ENCODE measurements around the gene C16orf87. TPM values are rescaled to one million over a fixed set of nuclear protein-coding genes. Genes with fewer than 3 reads are reported as not detected.
"Not testable (repeated sequence)": the region's sequence is repeated elsewhere in the genome, so short reads cannot be mapped to it uniquely, and the experiment has no call there.

C16orf87 gene
- total and polyA plus RNA-seq, 2 donors (not counting 1 experiment from before 2014, with no cell fraction given) = 3.4 to 11.3 TPM

DNA sequence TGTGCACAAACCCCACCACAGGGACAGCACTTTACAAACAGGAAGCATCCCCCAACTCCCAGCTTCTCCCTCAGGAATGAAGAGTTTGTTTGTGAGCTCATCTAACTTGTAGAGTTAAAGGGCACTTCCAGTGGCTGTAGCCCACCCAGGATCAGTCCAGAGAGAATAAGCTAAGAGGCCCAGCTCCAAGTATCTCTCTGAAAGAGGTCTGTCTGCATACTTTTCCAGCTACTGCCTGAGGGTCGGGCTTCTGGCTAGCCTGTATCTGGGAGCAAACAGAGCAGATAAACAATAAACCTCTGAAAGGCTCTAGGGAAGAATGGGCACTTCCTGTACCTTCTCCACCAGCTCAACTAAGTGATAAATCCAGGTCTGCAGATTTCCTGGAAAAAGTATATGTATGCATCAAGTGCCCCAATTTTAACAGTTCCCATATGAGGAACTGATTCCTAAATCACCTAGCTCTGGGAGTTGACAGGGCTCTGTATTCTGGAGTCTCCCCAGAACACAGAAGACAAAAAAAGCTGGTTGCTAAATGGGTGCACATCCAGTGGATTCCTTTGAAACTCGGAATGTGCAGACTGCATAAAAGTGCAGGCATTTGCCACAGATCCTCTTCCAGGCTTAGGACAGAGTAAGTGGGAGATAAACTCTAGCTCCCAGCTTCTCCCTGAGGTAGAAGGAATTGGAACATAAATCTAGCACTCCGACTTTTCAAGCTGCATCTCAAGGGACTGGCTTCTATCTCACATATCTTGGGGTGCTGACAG is 45.7 kb downstream of the C16orf87 start:
- TF ChIP-seq CTCF (IDR thresholded peaks at IDR 0.05) (no peak), EZH2 (IDR thresholded peaks at IDR 0.05; ENCODE audit: borderline replicate concordance, insufficient read depth, low read depth, low read length, poor library complexity, severe bottlenecking) (no peak)
- no peak overlapping the region for H3K4me3 ChIP-seq (ENCODE audit: control extremely low read depth in 1 of 5, extremely low read depth in 1 of 5, insufficient read depth in 1 of 5, low read depth in 2 of 5, low read length in 4 of 5)
- ATAC-seq (ENCODE audit: low read depth) = no peak
- Mint-ChIP-seq H3K9me3 (ENCODE audit: insufficient read depth) (peaks cover 6% of the 10 kb centered on the region), H3K4me1 (peaks cover 38% of the 10 kb centered on the region), H3K4me3 (no peak overlapping the region), H3K27ac (no peak overlapping the region), H3K27me3 (no peaks in the 10 kb centered on the region)
- H3K9me3 ChIP-seq (ENCODE audit: control extremely low read depth in 1 of 3, control insufficient read depth in 2 of 3, insufficient read depth in 1 of 3, low read length in 2 of 3) = peaks cover 5 to 17% (median 14%) of the 10 kb centered on the region in 3 donors
- no peak overlapping the region for H3K27ac ChIP-seq (ENCODE audit: low read length in 2 of 2)
- H3K4me1 ChIP-seq (ENCODE audit: control insufficient read depth in 2 of 2, insufficient read depth in 2 of 2, low read length in 2 of 2) = peaks cover 26 to 27% of the 10 kb centered on the region in 2 donors
- H3K4me2 ChIP-seq (replicated peaks; ENCODE audit: low read depth, low read length, poor library complexity, severe bottlenecking) = no peak overlapping the region
- intact Hi-C loops (cut with micrococcal nuclease) = loop anchor here (5.0 kb wide), 1 partner anchor 132 kb away; no protein-coding TSS in a partner anchor
- CTCF ChIA-PET = interaction anchor here (0.7 to 1.5 kb wide), 4 partner anchors 12 to 69 kb away, joined by 3 to 6 read pairs (median 4); no protein-coding TSS in a partner anchor
- H3K36me3 ChIP-seq (replicated peaks in 1 of 2; ENCODE audit: control extremely low read depth in 1 of 2, control insufficient read depth in 1 of 2, extremely low read depth in 1 of 2, insufficient read depth in 2 of 2, low read length in 1 of 2) = no peaks in the 10 kb centered on the region
- no peaks in the 10 kb centered on the region for H4K20me1 ChIP-seq (ENCODE audit: control insufficient read depth, insufficient read depth, low read length, poor library complexity, severe bottlenecking)
- H3K9ac ChIP-seq (ENCODE audit: low read length) = no peak overlapping the region
- H2AFZ ChIP-seq (ENCODE audit: insufficient read depth, low read depth, low read length, poor library complexity, severe bottlenecking) = no peak overlapping the region
- no peaks in the 10 kb centered on the region for H3K79me2 ChIP-seq (ENCODE audit: control insufficient read depth, insufficient read depth, low read length)
- H3K27me3 ChIP-seq (replicated peaks in 1 of 4; ENCODE audit: control extremely low read depth in 1 of 4, control insufficient read depth in 3 of 4, insufficient read depth in 4 of 4, low read length in 3 of 4) = no peaks in the 10 kb centered on the region
- POLR2A ChIA-PET = no interaction called here
- no peak for DNase-seq
- 80% methylated on average over 1 of the region's 3 CpGs for WGBS (ENCODE audit: insufficient coverage)

- ATAC-seq (ENCODE audit: low read depth); H3K27ac ChIP-seq (ENCODE audit: low read length in 2 of 2); H3K4me3 Mint-ChIP-seq; H3K36me3 ChIP-seq (replicated peaks in 1 of 2; ENCODE audit: control extremely low read depth in 1 of 2, control insufficient read depth in 1 of 2, extremely low read depth in 1 of 2, insufficient read depth in 2 of 2, low read length in 1 of 2); H3K4me2 ChIP-seq (replicated peaks; ENCODE audit: low read depth, low read length, poor library complexity, severe bottlenecking); H3K79me2 ChIP-seq (ENCODE audit: control insufficient read depth, insufficient read depth, low read length); H3K4me3 ChIP-seq (ENCODE audit: control extremely low read depth in 1 of 5, extremely low read depth in 1 of 5, insufficient read depth in 1 of 5, low read depth in 2 of 5, low read length in 4 of 5); H3K9me3 Mint-ChIP-seq (ENCODE audit: insufficient read depth); H3K27ac Mint-ChIP-seq; H3K27me3 ChIP-seq (replicated peaks in 1 of 4; ENCODE audit: control extremely low read depth in 1 of 4, control insufficient read depth in 3 of 4, insufficient read depth in 4 of 4, low read length in 3 of 4); H4K20me1 ChIP-seq (ENCODE audit: control insufficient read depth, insufficient read depth, low read length, poor library complexity, severe bottlenecking); POLR2A ChIA-PET; DNase-seq; H3K9ac ChIP-seq (ENCODE audit: low read length); H2AFZ ChIP-seq (ENCODE audit: insufficient read depth, low read depth, low read length, poor library complexity, severe bottlenecking); H3K27me3 Mint-ChIP-seq; intact Hi-C loops (cut with micrococcal nuclease): not testable (repeated sequence)
- 100% methylated on average over 2 of the region's 2 CpGs for WGBS (ENCODE audit: insufficient coverage)
- CTCF ChIA-PET = interaction anchor here (0.7 to 1.5 kb wide), 3 partner anchors 13 to 70 kb away, joined by 3 to 6 read pairs (median 4); no protein-coding TSS in a partner anchor
- Histone ChIP-seq H3K4me1 (ENCODE audit: control insufficient read depth in 2 of 2, insufficient read depth in 2 of 2, low read length in 2 of 2) (peaks cover 23 to 24% of the 10 kb centered on the region in 2 donors), H3K9me3 (ENCODE audit: control extremely low read depth in 1 of 3, control insufficient read depth in 2 of 3, insufficient read depth in 1 of 3, low read length in 2 of 3) (peaks cover 5 to 17% (median 14%) of the 10 kb centered on the region in 3 donors)
- peaks cover 32% of the 10 kb centered on the region for H3K4me1 Mint-ChIP-seq
Observed at GRCh38 chr16:46784569-46784968, 46.4 kb downstream of the C16orf87 start.

Measured in B cell (primary cell).